Measurements from ENCODE around the gene IRF8. TPM values are rescaled to one million over a fixed set of nuclear protein-coding genes. Genes with fewer than 3 reads are reported as not detected.

The IRF8 gene
- total and polyA plus RNA-seq, 2 of the 13 experiments (the other 11 are each of a cell fraction or from before 2014, with no cell fraction given): not detected

GRCh38 chr16:85918436-85918835, 19.5 kb downstream of the IRF8 start:
- no peak for FAIRE-seq
- Histone ChIP-seq H3K9me3 (ENCODE audit: low read length) (no peaks in the 10 kb centered on the region), H3K27ac (ENCODE audit: extremely low read length, insufficient read depth, low read length) (no peak overlapping the region), H2AFZ (ENCODE audit: low read length) (no peak overlapping the region), H3K9ac (ENCODE audit: insufficient read depth, low read depth, low read length) (no peak overlapping the region), H3K79me2 (ENCODE audit: insufficient read depth, low read length) (no peaks in the 10 kb centered on the region), H3K4me1 (ENCODE audit: insufficient read depth, low read length) (peaks cover 15% of the 10 kb centered on the region), H3K4me3 (replicated peaks in 1 of 3; ENCODE audit: insufficient read depth in 1 of 3, low read depth in 2 of 3, low read length in 3 of 3) (no peak overlapping the region), H3K27me3 (ENCODE audit: control insufficient read depth in 1 of 2, insufficient read depth in 2 of 2, low read length in 2 of 2) (peaks cover 5 to 15% of the 10 kb centered on the region in 2 experiments; a peak in 3 of 5 replicates), H4K20me1 (ENCODE audit: insufficient read depth, low read length) (no peaks in the 10 kb centered on the region), H3K4me2 (ENCODE audit: low read depth, low read length) (no peak overlapping the region), H3K36me3 (replicated peaks in 1 of 2; ENCODE audit: control insufficient read depth in 1 of 2, insufficient read depth in 2 of 2, low read length in 2 of 2) (no peaks in the 10 kb centered on the region)
- no peak for TF ChIP-seq ZNF235 (CRISPR knock-in tag; IDR thresholded peaks at IDR 0.05; ENCODE audit: borderline replicate concordance)
- no peak for TF ChIP-seq MTF1 (CRISPR knock-in tag; IDR thresholded peaks at IDR 0.05)
- no peak for TF ChIP-seq ZNF770 (CRISPR knock-in tag; IDR thresholded peaks at IDR 0.05)
- TF ChIP-seq TP53 (CRISPR knock-in tag; conservative IDR thresholded peaks at IDR 0.05): no peak
- TF ChIP-seq EEA1 (CRISPR knock-in tag; IDR thresholded peaks at IDR 0.05; ENCODE audit: borderline replicate concordance): no peak
- no peak for TF ChIP-seq STAT5B (CRISPR knock-in tag; IDR thresholded peaks at IDR 0.05)
- no peak for TF ChIP-seq KDM2A (CRISPR knock-in tag; IDR thresholded peaks at IDR 0.05; ENCODE audit: borderline replicate concordance, low read depth)
- no peak for TF ChIP-seq ZNF432 (CRISPR knock-in tag; IDR thresholded peaks at IDR 0.05; ENCODE audit: borderline replicate concordance)
- DNase-seq (ENCODE audit: low spot score): no peak
- in situ Hi-C loops (cut with HindIII; ENCODE audit: extremely low pct_ligation_motif_present, low pct_unique_long_range_greater_than_20kb): no loop called here
- POLR2A ChIA-PET: interaction anchor here (0.7 kb wide), 1 partner anchor 69 kb away, joined by 4 read pairs; no protein-coding TSS in a partner anchor
- intact Hi-C loops (cut with micrococcal nuclease; ENCODE audit: unreplicated experiment): no loop called here
- CTCF ChIA-PET (ENCODE audit: low intra/inter-chr PET ratio, low total read pairs): no interaction called here
- BruUV-seq (replicated peaks): no TSS peak
- ATAC-seq: no peak
- 89% methylated on average over 22 of the region's 30 CpGs for WGBS (ENCODE audit: low lambda C conversion rate)

Measured in HepG2 (cell line).